Transverse colon (tissue), 4 donors: ENCODE results near the gene ZNF580. TPM values are rescaled to one million over a fixed set of nuclear protein-coding genes. Genes with fewer than 3 reads are reported as not detected.

ENCODE experiments used
- DNase-seq: peaks from one replicate; pipeline ENCODE4 v3.0.0-alpha.2; 2019
- H3K27ac ChIP-seq, 4 donors: fragments of 200-600 bp; sonication (generic); 2 replicates each; pipeline ENCODE4 v1.5.1; 2016 to 2018; ENCODE audit warnings: inconsistent platforms in 4 of 4
- H3K27me3 ChIP-seq: fragments of 200-600 bp; sonication (generic); 2 replicates; pipeline ENCODE4 v1.5.1; 2017; ENCODE audit warnings: inconsistent platforms
- H3K36me3 ChIP-seq, 4 donors: fragments of 200-600 bp; sonication (generic); 2 replicates each; pipeline ENCODE4 v1.5.1; 2017 to 2019; ENCODE audit warnings: inconsistent platforms in 4 of 4
- H3K4me1 ChIP-seq, 4 donors: fragments of 200-600 bp; sonication (generic); 2 replicates each; pipeline ENCODE4 v1.5.1; 2017 to 2020; ENCODE audit warnings: inconsistent platforms in 4 of 4
- H3K4me3 ChIP-seq, 4 donors: fragments of 200-600 bp; sonication (generic); 1 replicate in 1 of 4; 2 replicates in 3 of 4; pipeline versions ENCODE4 v1.5.1 to v1.6.1; 2017 to 2019; ENCODE audit warnings: inconsistent platforms in 4 of 4
- H3K9me3 ChIP-seq, 2 donors: fragments of 200-600 bp; sonication (generic); 2 replicates each; pipeline ENCODE4 v1.5.1; 2017 to 2019; ENCODE audit warnings: inconsistent platforms in 2 of 2
- EP300 ChIP-seq: sonication (generic); formaldehyde crosslinking; IDR thresholded peaks from one replicate; pipeline ENCODE4 v1.6.1; 2017; ENCODE audit warnings: antibody characterized with exemption, low read depth
- POLR2A ChIP-seq: fragments of 450-650 bp; IDR thresholded peaks from one replicate; pipeline ENCODE4 v1.6.1; 2016; ENCODE audit warnings: antibody characterized with exemption, mild to moderate bottlenecking, moderate library complexity
- POLR2AphosphoS5 ChIP-seq, 3 donors: sonication (generic); formaldehyde crosslinking; IDR thresholded peaks; one replicate each; pipeline ENCODE4 v1.6.1; 2016; ENCODE audit warnings: antibody characterized with exemption in 3 of 3
- WGBS, 2 donors: methylation state at CpG; one replicate each; pipeline ENCODE4 v1.1.5; 2018; ENCODE audit warnings: low coverage in 1 of 2; 5-methylcytosine and 5-hydroxymethylcytosine counted together
- in situ Hi-C, 4 donors: fragments of 200-750 bp; cut with MboI; loops; one replicate each; pipeline versions ENCODE4 v1.15.0 to v1.15.1; 2017; ENCODE audit warnings: low sequenced_read_pairs in 3 of 4, low pct_ligation_motif_present in 1 of 4, low pct_unique_long_range_greater_than_20kb in 1 of 4
- intact Hi-C: fragments of 100-400 bp; cut with DNase I; formaldehyde crosslinking; loops from one replicate; pipeline ENCODE4 v1.15.1; 2023; ENCODE audit warnings: low total_unique reads
- total RNA-seq, 4 donors: library from RNA; depleted of rRNA; stranded (reverse); fragments of >200 nt; gene quantifications; one replicate each; pipeline ENCODE4 v1.1.0, GENCODE V29; 2016
- TF ChIP-seq, protein P1 (sequence below), 5 experiments: fragments of 200-600 bp in 3 of 5; fragments of 450-650 bp in 2 of 5; sonication (generic) in 3 of 5; IDR thresholded peaks; 1 replicate in 2 of 5; 2 replicates in 3 of 5; pipeline ENCODE4 v1.5.1; 2016 to 2017; ENCODE audit warnings: antibody characterized with exemption in 5 of 5, inconsistent platforms in 3 of 5, mild to moderate bottlenecking in 2 of 5, moderate library complexity in 1 of 5

ZNF580 gene
- total RNA-seq, 4 donors from 2014 or later: 15.2 to 154 (median 25.7) TPM

GRCh38 chr19:55681131-55682092 lies 40.6 kb downstream of the ZNF580 start:
- Histone ChIP-seq H3K27me3 (no peaks in the 10 kb centered on the region), H3K4me1 (peaks cover 22 to 84% (median 56%) of the 10 kb centered on the region in 4 donors), H3K27ac (peak overlapping the region in 2 of 4 donors; percentile 88 to 93), H3K4me3 (no peak overlapping the region), H3K9me3 (no peaks in the 10 kb centered on the region), H3K36me3 (peaks cover 0 to 20% (median 10%) of the 10 kb centered on the region in 4 donors)
- DNase-seq: no peak
- WGBS, 2 donors: 83 to 86% methylated on average over 2 to 9 of the region's 9 CpGs
- intact Hi-C loops (no loop called here), in situ Hi-C loops (no loop called here)
- TF ChIP-seq POLR2AphosphoS5 (IDR thresholded peaks at IDR 0.05): no peak
- no peak for TF ChIP-seq EP300
- TF ChIP-seq, protein P1, sequence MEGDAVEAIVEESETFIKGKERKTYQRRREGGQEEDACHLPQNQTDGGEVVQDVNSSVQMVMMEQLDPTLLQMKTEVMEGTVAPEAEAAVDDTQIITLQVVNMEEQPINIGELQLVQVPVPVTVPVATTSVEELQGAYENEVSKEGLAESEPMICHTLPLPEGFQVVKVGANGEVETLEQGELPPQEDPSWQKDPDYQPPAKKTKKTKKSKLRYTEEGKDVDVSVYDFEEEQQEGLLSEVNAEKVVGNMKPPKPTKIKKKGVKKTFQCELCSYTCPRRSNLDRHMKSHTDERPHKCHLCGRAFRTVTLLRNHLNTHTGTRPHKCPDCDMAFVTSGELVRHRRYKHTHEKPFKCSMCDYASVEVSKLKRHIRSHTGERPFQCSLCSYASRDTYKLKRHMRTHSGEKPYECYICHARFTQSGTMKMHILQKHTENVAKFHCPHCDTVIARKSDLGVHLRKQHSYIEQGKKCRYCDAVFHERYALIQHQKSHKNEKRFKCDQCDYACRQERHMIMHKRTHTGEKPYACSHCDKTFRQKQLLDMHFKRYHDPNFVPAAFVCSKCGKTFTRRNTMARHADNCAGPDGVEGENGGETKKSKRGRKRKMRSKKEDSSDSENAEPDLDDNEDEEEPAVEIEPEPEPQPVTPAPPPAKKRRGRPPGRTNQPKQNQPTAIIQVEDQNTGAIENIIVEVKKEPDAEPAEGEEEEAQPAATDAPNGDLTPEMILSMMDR (IDR thresholded peaks at IDR 0.05): no peak
- TF ChIP-seq POLR2A: no peak

GRCh38 chr19:55683449-55684261 lies 42.9 kb downstream of the ZNF580 start:
- TF ChIP-seq POLR2AphosphoS5 (IDR thresholded peaks at IDR 0.05) (peak in 2 of 3 donors; percentile 34 to 36), POLR2A (peak; percentile 67)
- TF ChIP-seq, protein P1 (IDR thresholded peaks at IDR 0.05): no peak
- H3K27ac ChIP-seq: peak overlapping the region; percentile 84 to 93 (median 88)
- H3K4me3 ChIP-seq: no peak overlapping the region
- intact Hi-C loops (no loop called here), in situ Hi-C loops (no loop called here)
- WGBS, 2 donors: 57 to 61% methylated on average over 11 to 22 of the region's 22 CpGs
- no peaks in the 10 kb centered on the region for H3K9me3 ChIP-seq
- peaks cover 0 to 19% (median 8%) of the 10 kb centered on the region in 4 donors for H3K36me3 ChIP-seq
- no peaks in the 10 kb centered on the region for H3K27me3 ChIP-seq
- DNase-seq: peak; percentile 74
- peaks cover 22 to 85% (median 59%) of the 10 kb centered on the region in 4 donors for H3K4me1 ChIP-seq

DNA sequence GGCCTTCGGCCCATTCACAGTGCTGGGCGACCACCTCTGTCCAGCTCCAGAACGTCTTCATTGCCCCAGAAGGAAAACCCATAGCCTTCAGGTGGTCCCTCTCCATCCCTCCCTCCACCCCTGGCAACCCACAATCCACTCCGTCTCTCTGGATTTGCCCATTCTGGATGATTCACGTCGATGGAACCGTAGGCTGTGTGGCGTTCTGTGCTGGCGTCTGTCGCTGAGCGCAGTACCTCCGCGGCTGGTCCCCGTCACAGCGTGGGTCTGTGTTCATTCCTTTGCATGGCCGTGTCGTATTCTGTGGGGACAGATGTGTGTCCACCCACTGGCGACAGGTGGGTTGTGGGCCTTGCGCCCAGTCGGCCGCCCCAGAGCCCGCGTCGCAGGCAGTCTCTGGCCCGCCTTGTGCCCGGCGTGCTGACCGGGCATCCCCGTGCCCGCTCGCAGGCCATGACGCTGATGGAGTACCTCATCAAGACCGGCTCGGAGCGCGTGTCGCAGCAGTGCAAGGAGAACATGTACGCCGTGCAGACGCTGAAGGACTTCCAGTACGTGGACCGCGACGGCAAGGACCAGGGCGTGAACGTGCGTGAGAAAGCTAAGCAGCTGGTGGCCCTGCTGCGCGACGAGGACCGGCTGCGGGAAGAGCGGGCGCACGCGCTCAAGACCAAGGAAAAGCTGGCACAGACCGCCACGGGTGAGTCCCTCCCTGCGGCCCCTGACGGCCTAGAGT lies 44.3 kb downstream of the ZNF580 start:
- DNase-seq: no peak
- WGBS, 2 donors: 96 to 100% methylated on average over 1 to 60 of the region's 60 CpGs
- peaks cover 22 to 79% (median 61%) of the 10 kb centered on the region in 4 donors for H3K4me1 ChIP-seq
- in situ Hi-C loops: no loop called here
- H3K4me3 ChIP-seq: no peak overlapping the region
- H3K9me3 ChIP-seq: no peaks in the 10 kb centered on the region
- H3K36me3 ChIP-seq: peaks cover 0 to 18% (median 8%) of the 10 kb centered on the region in 4 donors
- no peaks in the 10 kb centered on the region for H3K27me3 ChIP-seq
- peak overlapping the region; percentile 84 to 93 (median 88) for H3K27ac ChIP-seq
- intact Hi-C loops: no loop called here
- TF ChIP-seq, protein P1 (IDR thresholded peaks at IDR 0.05): no peak
